Osteocyte (in vitro differentiated cells): ENCODE results near the gene CYTH3. TPM values are rescaled to one million over a fixed set of nuclear protein-coding genes. Genes with fewer than 3 reads are reported as not detected.

ENCODE experiments used
- DNase-seq: peaks from one replicate; pipeline ENCODE4 v3.0.0; 2021; ENCODE audit warnings: mixed read lengths; ENCODE audit not compliant: unreplicated experiment; ENCODE audit errors: extremely low spot score
- H3K27ac Mint-ChIP-seq: one replicate; pipeline ENCODE4 v1.8.0; 2021; ENCODE audit warnings: mild to moderate bottlenecking, mixed read lengths; ENCODE audit not compliant: unreplicated experiment
- H3K27me3 Mint-ChIP-seq: one replicate; pipeline ENCODE4 v1.8.0; 2021; ENCODE audit warnings: mixed read lengths; ENCODE audit not compliant: unreplicated experiment
- H3K36me3 Mint-ChIP-seq: one replicate; pipeline ENCODE4 v1.8.0; 2021; ENCODE audit warnings: mixed read lengths; ENCODE audit not compliant: unreplicated experiment
- H3K4me1 Mint-ChIP-seq: one replicate; pipeline ENCODE4 v1.8.0; 2021; ENCODE audit warnings: mixed read lengths; ENCODE audit not compliant: unreplicated experiment
- H3K4me3 Mint-ChIP-seq: one replicate; pipeline ENCODE4 v1.8.0; 2021; ENCODE audit warnings: mild to moderate bottlenecking, moderate library complexity, mixed read lengths; ENCODE audit not compliant: unreplicated experiment
- H3K9me3 Mint-ChIP-seq: one replicate; pipeline ENCODE4 v1.8.0; 2021; ENCODE audit warnings: mixed read lengths; ENCODE audit not compliant: unreplicated experiment
- long read RNA-seq: library from polyadenylated mRNA; unstranded; transcript quantifications from one replicate; pipeline ENCODE4 v2.0.0, GENCODE V29; 2021
- total RNA-seq: library from RNA; stranded (reverse); gene quantifications from 2 replicates; pipeline ENCODE4 v1.2.1, GENCODE V29; 2021
- TF ChIP-seq, protein P1 (sequence below): fragments of 200-600 bp; sonication (generic); IDR thresholded peaks from 2 replicates; pipeline ENCODE4 v1.5.0; 2021; ENCODE audit warnings: antibody characterized with exemption, mild to moderate bottlenecking, moderate library complexity

CYTH3 gene, protein sequence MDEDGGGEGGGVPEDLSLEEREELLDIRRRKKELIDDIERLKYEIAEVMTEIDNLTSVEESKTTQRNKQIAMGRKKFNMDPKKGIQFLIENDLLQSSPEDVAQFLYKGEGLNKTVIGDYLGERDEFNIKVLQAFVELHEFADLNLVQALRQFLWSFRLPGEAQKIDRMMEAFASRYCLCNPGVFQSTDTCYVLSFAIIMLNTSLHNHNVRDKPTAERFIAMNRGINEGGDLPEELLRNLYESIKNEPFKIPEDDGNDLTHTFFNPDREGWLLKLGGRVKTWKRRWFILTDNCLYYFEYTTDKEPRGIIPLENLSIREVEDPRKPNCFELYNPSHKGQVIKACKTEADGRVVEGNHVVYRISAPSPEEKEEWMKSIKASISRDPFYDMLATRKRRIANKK
- total RNA-seq, result 63.9 and 66.6 TPM in 2 replicates
- long read RNA-seq, full-length matches to known transcripts, result 2 of 36 reads
- long read RNA-seq, partial matches to known transcripts, result 1 of 36 reads
- long read RNA-seq, other reads (novel, unspliced or antisense), result 33 of 36 reads

DNA sequence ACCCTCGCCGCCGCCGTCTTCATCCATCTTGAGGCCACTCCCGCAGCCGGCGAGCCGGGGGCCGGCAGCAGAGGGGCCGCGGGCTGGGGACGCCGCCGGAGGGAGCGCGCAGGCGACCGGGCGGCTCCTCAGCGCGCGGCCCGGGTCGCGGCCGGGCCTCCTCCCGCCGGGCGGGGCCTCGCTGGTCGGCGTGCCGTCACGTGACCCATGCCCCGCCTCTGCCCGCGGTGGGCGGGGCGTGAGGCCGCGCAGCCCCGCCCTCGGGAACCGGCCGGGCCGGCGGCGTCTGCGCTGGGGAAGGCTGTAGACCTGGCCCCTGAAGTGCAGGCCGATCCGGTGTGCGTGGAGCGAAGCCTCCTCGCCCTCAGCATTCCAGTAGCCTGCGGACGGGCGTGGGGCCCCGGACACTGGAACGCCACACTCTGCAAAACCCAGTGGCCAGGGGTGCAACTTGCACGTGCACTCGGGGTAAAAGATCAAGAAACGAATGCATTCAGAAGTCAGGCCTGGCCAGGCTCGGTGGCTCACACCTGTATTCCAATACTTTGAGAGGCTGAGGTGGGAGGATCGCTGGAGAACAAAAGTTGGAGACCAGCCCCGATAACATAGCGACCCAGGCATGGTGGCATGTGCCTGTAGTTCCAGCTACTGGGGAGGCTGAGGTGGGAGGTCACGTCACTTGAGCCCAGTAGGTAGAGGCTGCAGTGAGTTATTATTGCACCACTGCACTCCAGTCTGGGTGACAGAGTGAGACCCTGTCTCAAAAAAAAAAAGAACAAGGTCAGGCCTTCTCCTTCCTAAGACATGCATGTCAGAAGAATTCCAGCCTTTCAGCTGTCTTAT is at the start of gene CYTH3:
TSS of gene CYTH3 (minus strand) at position 144 of the 843 bp plus-strand sequence. CDS start at position 27, 117 bp downstream.
- TF ChIP-seq, protein P1, sequence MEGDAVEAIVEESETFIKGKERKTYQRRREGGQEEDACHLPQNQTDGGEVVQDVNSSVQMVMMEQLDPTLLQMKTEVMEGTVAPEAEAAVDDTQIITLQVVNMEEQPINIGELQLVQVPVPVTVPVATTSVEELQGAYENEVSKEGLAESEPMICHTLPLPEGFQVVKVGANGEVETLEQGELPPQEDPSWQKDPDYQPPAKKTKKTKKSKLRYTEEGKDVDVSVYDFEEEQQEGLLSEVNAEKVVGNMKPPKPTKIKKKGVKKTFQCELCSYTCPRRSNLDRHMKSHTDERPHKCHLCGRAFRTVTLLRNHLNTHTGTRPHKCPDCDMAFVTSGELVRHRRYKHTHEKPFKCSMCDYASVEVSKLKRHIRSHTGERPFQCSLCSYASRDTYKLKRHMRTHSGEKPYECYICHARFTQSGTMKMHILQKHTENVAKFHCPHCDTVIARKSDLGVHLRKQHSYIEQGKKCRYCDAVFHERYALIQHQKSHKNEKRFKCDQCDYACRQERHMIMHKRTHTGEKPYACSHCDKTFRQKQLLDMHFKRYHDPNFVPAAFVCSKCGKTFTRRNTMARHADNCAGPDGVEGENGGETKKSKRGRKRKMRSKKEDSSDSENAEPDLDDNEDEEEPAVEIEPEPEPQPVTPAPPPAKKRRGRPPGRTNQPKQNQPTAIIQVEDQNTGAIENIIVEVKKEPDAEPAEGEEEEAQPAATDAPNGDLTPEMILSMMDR, result no peak
- no peaks in the 10 kb centered on the region for H3K9me3 Mint-ChIP-seq
- peak within 1 kb of the TSS; percentile 85 for H3K4me3 Mint-ChIP-seq
- no peaks in the 10 kb centered on the region for H3K36me3 Mint-ChIP-seq
- peak within 1 kb of the TSS; percentile 93 for H3K27ac Mint-ChIP-seq
- no peaks in the 10 kb centered on the region for H3K27me3 Mint-ChIP-seq
- DNase-seq, result peak; percentile 95
- H3K4me1 Mint-ChIP-seq, result peaks cover 58% of the 10 kb centered on the region

DNA sequence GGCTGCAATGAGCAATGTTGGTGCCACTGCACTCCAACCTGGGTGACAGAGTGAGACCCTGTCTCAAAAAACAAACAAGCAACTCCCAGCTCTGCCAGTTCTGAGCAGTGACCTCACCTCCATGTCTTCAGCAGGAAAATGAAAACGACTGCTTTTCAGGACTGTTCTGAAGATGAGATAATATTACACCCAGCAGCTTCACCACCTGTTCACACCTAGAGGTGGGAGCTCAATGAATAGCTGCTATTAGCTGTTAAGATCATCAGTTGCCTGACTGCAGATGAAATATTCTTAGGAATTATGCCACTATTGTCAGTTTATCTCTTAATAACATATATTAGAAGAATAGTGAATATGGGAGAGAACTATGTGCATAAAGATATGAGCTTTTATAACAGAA is 48.4 kb upstream of the CYTH3 start:
- Mint-ChIP-seq H3K27me3 (no peaks in the 10 kb centered on the region), H3K4me3 (no peak overlapping the region), H3K27ac (no peak overlapping the region), H3K9me3 (no peaks in the 10 kb centered on the region), H3K36me3 (no peaks in the 10 kb centered on the region), H3K4me1 (peaks cover 16% of the 10 kb centered on the region)
- no peak for DNase-seq
- TF ChIP-seq, protein P1, result no peak

DNA sequence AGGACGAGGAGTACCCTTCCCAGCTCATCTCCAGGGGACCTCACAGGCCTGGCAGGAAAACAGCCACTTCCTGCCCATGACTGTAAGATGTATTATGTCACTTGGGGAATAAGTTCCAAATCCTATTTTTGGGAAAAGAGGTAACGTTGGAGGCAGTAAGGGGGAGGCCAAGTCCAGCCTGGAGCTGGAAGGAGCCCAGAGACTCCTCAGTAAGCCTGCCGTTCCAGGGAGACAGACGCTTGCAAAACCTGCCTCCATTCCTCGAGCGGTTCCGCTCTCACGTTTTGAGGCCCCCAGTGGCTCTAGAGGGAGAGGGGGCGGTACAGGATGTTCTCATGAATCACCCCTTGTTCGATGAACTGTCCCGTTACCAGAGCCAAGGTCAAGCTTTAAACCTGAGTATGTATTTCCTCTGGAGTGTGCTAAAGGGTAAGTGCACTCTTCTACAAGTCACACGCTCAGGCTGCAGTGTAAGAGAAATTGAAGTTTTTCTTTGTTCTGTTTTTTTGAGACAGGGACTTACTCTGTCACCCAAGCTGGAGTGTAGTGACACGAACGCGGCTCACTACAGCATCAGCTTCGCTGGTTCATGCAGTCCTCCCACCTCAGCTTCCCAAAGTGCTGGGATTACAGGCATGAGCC is 45.5 kb upstream of the CYTH3 start:
- TF ChIP-seq, protein P1, result no peak
- Mint-ChIP-seq H3K9me3 (no peaks in the 10 kb centered on the region), H3K27ac (peak overlapping the region; percentile 88), H3K4me3 (no peak overlapping the region), H3K27me3 (no peaks in the 10 kb centered on the region), H3K4me1 (peaks cover 12% of the 10 kb centered on the region), H3K36me3 (no peaks in the 10 kb centered on the region)
- DNase-seq, result no peak

DNA sequence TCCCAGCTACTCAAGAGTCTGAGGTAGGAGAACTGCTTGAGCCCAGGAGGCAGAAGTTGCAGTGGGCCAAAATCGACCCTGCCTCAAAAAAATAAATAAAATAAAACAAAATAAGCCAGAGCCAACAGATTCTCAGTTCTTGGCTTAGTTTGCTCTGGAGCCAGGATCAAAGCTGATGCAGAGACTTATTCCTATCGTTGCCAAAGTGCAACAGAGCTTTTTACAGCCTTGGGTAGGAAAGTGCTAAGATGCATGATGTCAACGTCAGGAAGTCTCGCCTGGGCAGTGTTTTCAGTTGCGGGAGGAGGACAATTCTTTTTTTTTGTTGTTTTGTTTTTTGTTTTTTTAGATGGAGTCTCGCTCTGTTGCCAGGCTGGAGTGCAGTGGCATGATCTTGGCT is 43.8 kb upstream of the CYTH3 start:
- peaks cover 11% of the 10 kb centered on the region for H3K4me1 Mint-ChIP-seq
- TF ChIP-seq, protein P1, result no peak
- H3K36me3 Mint-ChIP-seq, result no peaks in the 10 kb centered on the region
- H3K4me3 Mint-ChIP-seq, result no peak overlapping the region
- no peaks in the 10 kb centered on the region for H3K27me3 Mint-ChIP-seq
- no peaks in the 10 kb centered on the region for H3K9me3 Mint-ChIP-seq
- DNase-seq, result no peak
- no peak overlapping the region for H3K27ac Mint-ChIP-seq
